Measurements from ENCODE around the gene PCYT1A. TPM values are rescaled to one million over a fixed set of nuclear protein-coding genes. Genes with fewer than 3 reads are reported as not detected.

Gene PCYT1A
- total and polyA plus RNA-seq, 2 donors (not counting 1 experiment from before 2014, with no cell fraction given): 56.6 to 61.2 TPM

DNA sequence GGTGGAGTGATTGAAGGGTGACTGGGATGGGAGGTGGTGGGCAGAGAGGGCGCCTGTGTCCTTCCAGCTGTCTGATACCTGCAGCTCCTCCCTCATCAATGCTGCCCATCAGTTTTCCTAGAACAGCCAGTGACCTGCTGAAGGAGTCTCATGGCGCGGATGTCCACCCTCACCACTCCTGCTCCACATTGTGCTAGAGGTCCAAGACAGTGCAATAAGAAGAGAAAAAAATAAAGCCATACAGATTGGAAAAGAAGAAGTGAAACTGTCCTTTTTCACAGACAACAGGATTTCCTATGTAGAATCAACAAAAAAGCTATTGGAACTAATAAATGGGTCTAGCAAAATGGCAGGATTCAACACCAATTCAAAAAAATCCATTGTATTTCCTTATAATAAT lies 83.7 kb downstream of the PCYT1A start:
- Histone ChIP-seq H3K9ac (ENCODE audit: low read length) (peak overlapping the region; percentile 34), H2AFZ (ENCODE audit: insufficient read depth, low read depth, low read length, poor library complexity, severe bottlenecking) (peak overlapping the region; percentile 50), H3K4me1 (ENCODE audit: control insufficient read depth in 2 of 2, insufficient read depth in 2 of 2, low read length in 2 of 2) (peaks cover 26 to 43% of the 10 kb centered on the region in 2 donors), H3K27me3 (replicated peaks in 1 of 4; ENCODE audit: control extremely low read depth in 1 of 4, control insufficient read depth in 3 of 4, insufficient read depth in 4 of 4, low read length in 3 of 4) (peaks cover 0 to 2% (median 0%) of the 10 kb centered on the region in 4 experiments), H3K4me2 (replicated peaks; ENCODE audit: low read depth, low read length, poor library complexity, severe bottlenecking) (peak overlapping the region; percentile 77), H3K9me3 (ENCODE audit: control extremely low read depth in 1 of 3, control insufficient read depth in 2 of 3, insufficient read depth in 1 of 3, low read length in 2 of 3) (peaks cover 0 to 14% (median 0%) of the 10 kb centered on the region in 3 donors), H3K4me3 (ENCODE audit: control extremely low read depth in 1 of 5, extremely low read depth in 1 of 5, insufficient read depth in 1 of 5, low read depth in 2 of 5, low read length in 4 of 5) (peak overlapping the region in 3 of 5 experiments; percentile 15 to 43 (median 18)), H3K79me2 (ENCODE audit: control insufficient read depth, insufficient read depth, low read length) (no peaks in the 10 kb centered on the region), H3K36me3 (replicated peaks in 1 of 2; ENCODE audit: control extremely low read depth in 1 of 2, control insufficient read depth in 1 of 2, extremely low read depth in 1 of 2, insufficient read depth in 2 of 2, low read length in 1 of 2) (no peaks in the 10 kb centered on the region), H4K20me1 (ENCODE audit: control insufficient read depth, insufficient read depth, low read length, poor library complexity, severe bottlenecking) (no peaks in the 10 kb centered on the region), H3K27ac (ENCODE audit: low read length in 2 of 2) (peak overlapping the region; percentile 49 to 50)
- intact Hi-C loops (cut with micrococcal nuclease): no loop called here
- Mint-ChIP-seq H3K4me1 (peaks cover 42% of the 10 kb centered on the region), H3K27ac (peak overlapping the region; percentile 51), H3K27me3 (no peaks in the 10 kb centered on the region), H3K4me3 (peak overlapping the region; percentile 62), H3K9me3 (ENCODE audit: insufficient read depth) (no peaks in the 10 kb centered on the region)
- TF ChIP-seq EZH2 (IDR thresholded peaks at IDR 0.05; ENCODE audit: borderline replicate concordance, insufficient read depth, low read depth, low read length, poor library complexity, severe bottlenecking): no peak
- TF ChIP-seq, protein P1, sequence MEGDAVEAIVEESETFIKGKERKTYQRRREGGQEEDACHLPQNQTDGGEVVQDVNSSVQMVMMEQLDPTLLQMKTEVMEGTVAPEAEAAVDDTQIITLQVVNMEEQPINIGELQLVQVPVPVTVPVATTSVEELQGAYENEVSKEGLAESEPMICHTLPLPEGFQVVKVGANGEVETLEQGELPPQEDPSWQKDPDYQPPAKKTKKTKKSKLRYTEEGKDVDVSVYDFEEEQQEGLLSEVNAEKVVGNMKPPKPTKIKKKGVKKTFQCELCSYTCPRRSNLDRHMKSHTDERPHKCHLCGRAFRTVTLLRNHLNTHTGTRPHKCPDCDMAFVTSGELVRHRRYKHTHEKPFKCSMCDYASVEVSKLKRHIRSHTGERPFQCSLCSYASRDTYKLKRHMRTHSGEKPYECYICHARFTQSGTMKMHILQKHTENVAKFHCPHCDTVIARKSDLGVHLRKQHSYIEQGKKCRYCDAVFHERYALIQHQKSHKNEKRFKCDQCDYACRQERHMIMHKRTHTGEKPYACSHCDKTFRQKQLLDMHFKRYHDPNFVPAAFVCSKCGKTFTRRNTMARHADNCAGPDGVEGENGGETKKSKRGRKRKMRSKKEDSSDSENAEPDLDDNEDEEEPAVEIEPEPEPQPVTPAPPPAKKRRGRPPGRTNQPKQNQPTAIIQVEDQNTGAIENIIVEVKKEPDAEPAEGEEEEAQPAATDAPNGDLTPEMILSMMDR (IDR thresholded peaks at IDR 0.05): no peak
- no CpG with 5 or more reads among the region's 3 CpGs for WGBS (ENCODE audit: insufficient coverage)
- DNase-seq (peak; percentile 69), ATAC-seq (ENCODE audit: low read depth) (peak; percentile 22)
- ChIA-PET CTCF (interaction anchor here (0.9 to 3.9 kb wide), 6 partner anchors 10 to 133 kb away, joined by 3 to 37 read pairs (median 4); no protein-coding TSS in a partner anchor), POLR2A (no interaction called here)

DNA sequence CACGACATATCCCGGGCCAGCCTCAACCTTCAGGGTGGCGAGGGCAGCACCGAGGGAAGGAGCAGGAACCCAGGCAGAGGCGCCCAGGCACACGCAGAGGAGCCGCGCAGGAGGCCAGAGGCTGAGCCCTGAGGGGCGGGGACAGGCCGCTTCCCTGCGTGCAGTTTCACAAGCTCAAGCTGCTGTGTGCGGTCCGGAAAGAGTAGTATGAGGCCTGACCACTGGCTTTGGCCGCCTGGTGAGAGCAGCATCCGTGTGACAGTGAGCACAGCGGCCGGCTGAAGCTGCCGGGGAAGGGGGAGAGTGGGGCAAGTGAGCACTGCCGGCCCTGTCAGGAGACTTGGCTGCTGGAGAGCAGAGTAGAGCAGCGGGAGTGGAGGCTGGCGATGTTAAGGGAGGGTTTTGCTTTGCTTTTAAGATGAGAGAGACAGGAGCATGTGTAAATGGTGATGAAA lies 85.0 kb downstream of the PCYT1A start:
- H3K27ac Mint-ChIP-seq: peak overlapping the region; percentile 60
- peak overlapping the region; percentile 15 for H3K9ac ChIP-seq (ENCODE audit: low read length)
- peak overlapping the region; percentile 77 for H3K4me2 ChIP-seq (replicated peaks; ENCODE audit: low read depth, low read length, poor library complexity, severe bottlenecking)
- DNase-seq (peak; percentile 44), ATAC-seq (ENCODE audit: low read depth) (peak; percentile 28)
- H4K20me1 ChIP-seq (ENCODE audit: control insufficient read depth, insufficient read depth, low read length, poor library complexity, severe bottlenecking): no peaks in the 10 kb centered on the region
- H3K27ac ChIP-seq (ENCODE audit: low read length in 2 of 2): no peak overlapping the region
- no peaks in the 10 kb centered on the region for H3K36me3 ChIP-seq (replicated peaks in 1 of 2; ENCODE audit: control extremely low read depth in 1 of 2, control insufficient read depth in 1 of 2, extremely low read depth in 1 of 2, insufficient read depth in 2 of 2, low read length in 1 of 2)
- peak overlapping the region in 3 of 5 experiments; percentile 21 to 41 (median 25) for H3K4me3 ChIP-seq (ENCODE audit: control extremely low read depth in 1 of 5, extremely low read depth in 1 of 5, insufficient read depth in 1 of 5, low read depth in 2 of 5, low read length in 4 of 5)
- peaks cover 37% of the 10 kb centered on the region for H3K4me1 Mint-ChIP-seq
- H3K4me1 ChIP-seq (ENCODE audit: control insufficient read depth in 2 of 2, insufficient read depth in 2 of 2, low read length in 2 of 2): peaks cover 26 to 34% of the 10 kb centered on the region in 2 donors
- peak overlapping the region; percentile 63 for H2AFZ ChIP-seq (ENCODE audit: insufficient read depth, low read depth, low read length, poor library complexity, severe bottlenecking)
- H3K79me2 ChIP-seq (ENCODE audit: control insufficient read depth, insufficient read depth, low read length): no peaks in the 10 kb centered on the region
- H3K9me3 ChIP-seq (ENCODE audit: control extremely low read depth in 1 of 3, control insufficient read depth in 2 of 3, insufficient read depth in 1 of 3, low read length in 2 of 3): peaks cover 0 to 6% (median 0%) of the 10 kb centered on the region in 3 donors
- peak overlapping the region; percentile 67 for H3K4me3 Mint-ChIP-seq
- H3K9me3 Mint-ChIP-seq (ENCODE audit: insufficient read depth): no peaks in the 10 kb centered on the region
- no peaks in the 10 kb centered on the region for H3K27me3 Mint-ChIP-seq
- peaks cover 0 to 2% (median 0%) of the 10 kb centered on the region in 4 experiments for H3K27me3 ChIP-seq (replicated peaks in 1 of 4; ENCODE audit: control extremely low read depth in 1 of 4, control insufficient read depth in 3 of 4, insufficient read depth in 4 of 4, low read length in 3 of 4)
- TF ChIP-seq, protein P1 (IDR thresholded peaks at IDR 0.05): no peak
- intact Hi-C loops (cut with micrococcal nuclease): no loop called here
- WGBS (ENCODE audit: insufficient coverage): 83% methylated on average over 21 of the region's 21 CpGs
- ChIA-PET CTCF (interaction anchor here (1.7 to 3.9 kb wide), 2 partner anchors 130 to 132 kb away, joined by 5 to 37 read pairs; no protein-coding TSS in a partner anchor), POLR2A (interaction anchor here (0.6 kb wide), 1 partner anchor 142 kb away, joined by 6 read pairs; no protein-coding TSS in a partner anchor)

Measured in B cell (primary cell).